Measurements from ENCODE around the gene SMARCA1. TPM values are rescaled to one million over a fixed set of nuclear protein-coding genes. Genes with fewer than 3 reads are reported as not detected.

The SMARCA1 gene
- total RNA-seq, 1 donor from 2014 or later = 6.6 TPM

- ATAC-seq = no peak
Measured at GRCh38 chrX:129525896-129526295, 2.6 kb upstream of the SMARCA1 start.

- ATAC-seq = no peak
Measured at GRCh38 chrX:129525162-129525561, 1.9 kb upstream of the SMARCA1 start.

- ATAC-seq = no peak
Measured at GRCh38 chrX:129524250-129524850, 1.1 kb upstream of the SMARCA1 start.

GRCh38 chrX:129522184-129523078, 859 bp downstream of the SMARCA1 start:
- peak; percentile 57 for ATAC-seq

GRCh38 chrX:129520151-129520550, 3.1 kb downstream of the SMARCA1 start:
- no peak for ATAC-seq

GRCh38 chrX:129516402-129516801, 6.9 kb downstream of the SMARCA1 start:
- ATAC-seq = no peak

GRCh38 chrX:129512409-129512808, 10.9 kb downstream of the SMARCA1 start:
- no peak for ATAC-seq

- no peak for ATAC-seq
Measured at GRCh38 chrX:129511689-129512088, 11.6 kb downstream of the SMARCA1 start.

GRCh38 chrX:129510331-129510730, 13.0 kb downstream of the SMARCA1 start:
- ATAC-seq = no peak

- no peak for ATAC-seq
Measured at GRCh38 chrX:129497146-129497843, 26.0 kb downstream of the SMARCA1 start.

- no peak for ATAC-seq
Measured at GRCh38 chrX:129496625-129497024, 26.7 kb downstream of the SMARCA1 start.

GRCh38 chrX:129495900-129496299, 27.4 kb downstream of the SMARCA1 start:
- ATAC-seq = no peak

- ATAC-seq = no peak
Measured at GRCh38 chrX:129494887-129495286, 28.4 kb downstream of the SMARCA1 start.

GRCh38 chrX:129493643-129494042, 29.6 kb downstream of the SMARCA1 start:
- no peak for ATAC-seq

- ATAC-seq = no peak
Measured at GRCh38 chrX:129490330-129490729, 33.0 kb downstream of the SMARCA1 start.

GRCh38 chrX:129488359-129488758, 34.9 kb downstream of the SMARCA1 start:
- no peak for ATAC-seq

GRCh38 chrX:129480889-129481288, 42.4 kb downstream of the SMARCA1 start:
- ATAC-seq = no peak

- ATAC-seq = no peak
Measured at GRCh38 chrX:129478516-129478915, 44.8 kb downstream of the SMARCA1 start.

GRCh38 chrX:129472116-129472515, 51.2 kb downstream of the SMARCA1 start:
- no peak for ATAC-seq

GRCh38 chrX:129462707-129463106, 60.6 kb downstream of the SMARCA1 start:
- ATAC-seq = no peak

- ATAC-seq = no peak
Measured at GRCh38 chrX:129461801-129462456, 61.4 kb downstream of the SMARCA1 start.

GRCh38 chrX:129452523-129452922, 70.8 kb downstream of the SMARCA1 start:
- ATAC-seq = no peak

GRCh38 chrX:129450123-129450522, 73.2 kb downstream of the SMARCA1 start:
- no peak for ATAC-seq

Measured in esophagus mucosa (tissue), 1 donor.